Epithelial cell of esophagus (primary cell): Measurements from ENCODE around the gene OR4D11.
A peak's percentile ranks its signal among the peaks of the same experiment; 100 is the strongest.

Experiments used
- DNase-seq: peaks from one replicate; pipeline ENCODE4 v3.0.0; 2010; ENCODE audit warnings: low read depth
- H3K4me3 ChIP-seq: 2 replicates; pipeline ENCODE4 v1.5.1; 2011; ENCODE audit warnings: mild to moderate bottlenecking, low read length, control low read depth
- TF ChIP-seq, protein P1 (sequence below): IDR thresholded peaks from 2 replicates; pipeline ENCODE4 v1.5.1; 2011; ENCODE audit warnings: low read depth, mild to moderate bottlenecking, low read length, control low read depth, inconsistent platforms; ENCODE audit not compliant: insufficient read depth; ENCODE audit errors: missing control alignments

The OR4D11 gene

DNA sequence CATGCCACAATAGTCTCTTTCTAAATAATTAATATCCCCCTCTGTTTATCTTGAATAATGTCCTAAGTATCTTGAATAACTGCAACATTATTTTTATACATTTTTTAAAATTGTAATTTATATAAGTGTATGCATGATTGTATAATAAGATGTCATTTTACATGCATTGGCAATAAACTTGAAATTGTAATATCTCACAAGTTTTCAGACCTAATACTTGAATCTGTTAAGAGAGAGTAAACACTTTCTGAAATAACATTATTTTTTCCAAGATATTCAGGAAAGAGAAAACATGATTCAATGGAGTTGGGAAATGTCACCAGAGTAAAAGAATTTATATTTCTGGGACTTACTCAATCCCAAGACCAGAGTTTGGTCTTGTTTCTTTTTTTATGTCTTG lies at the start of gene OR4D11:
TSS of gene OR4D11 (plus strand) at position 301 of the 400 bp plus-strand sequence. CDS start at position 301, 0 bp downstream.
- TF ChIP-seq, protein P1, sequence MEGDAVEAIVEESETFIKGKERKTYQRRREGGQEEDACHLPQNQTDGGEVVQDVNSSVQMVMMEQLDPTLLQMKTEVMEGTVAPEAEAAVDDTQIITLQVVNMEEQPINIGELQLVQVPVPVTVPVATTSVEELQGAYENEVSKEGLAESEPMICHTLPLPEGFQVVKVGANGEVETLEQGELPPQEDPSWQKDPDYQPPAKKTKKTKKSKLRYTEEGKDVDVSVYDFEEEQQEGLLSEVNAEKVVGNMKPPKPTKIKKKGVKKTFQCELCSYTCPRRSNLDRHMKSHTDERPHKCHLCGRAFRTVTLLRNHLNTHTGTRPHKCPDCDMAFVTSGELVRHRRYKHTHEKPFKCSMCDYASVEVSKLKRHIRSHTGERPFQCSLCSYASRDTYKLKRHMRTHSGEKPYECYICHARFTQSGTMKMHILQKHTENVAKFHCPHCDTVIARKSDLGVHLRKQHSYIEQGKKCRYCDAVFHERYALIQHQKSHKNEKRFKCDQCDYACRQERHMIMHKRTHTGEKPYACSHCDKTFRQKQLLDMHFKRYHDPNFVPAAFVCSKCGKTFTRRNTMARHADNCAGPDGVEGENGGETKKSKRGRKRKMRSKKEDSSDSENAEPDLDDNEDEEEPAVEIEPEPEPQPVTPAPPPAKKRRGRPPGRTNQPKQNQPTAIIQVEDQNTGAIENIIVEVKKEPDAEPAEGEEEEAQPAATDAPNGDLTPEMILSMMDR: no peak
- no peak for DNase-seq
- H3K4me3 ChIP-seq: no peak within 1 kb of the TSS

DNA sequence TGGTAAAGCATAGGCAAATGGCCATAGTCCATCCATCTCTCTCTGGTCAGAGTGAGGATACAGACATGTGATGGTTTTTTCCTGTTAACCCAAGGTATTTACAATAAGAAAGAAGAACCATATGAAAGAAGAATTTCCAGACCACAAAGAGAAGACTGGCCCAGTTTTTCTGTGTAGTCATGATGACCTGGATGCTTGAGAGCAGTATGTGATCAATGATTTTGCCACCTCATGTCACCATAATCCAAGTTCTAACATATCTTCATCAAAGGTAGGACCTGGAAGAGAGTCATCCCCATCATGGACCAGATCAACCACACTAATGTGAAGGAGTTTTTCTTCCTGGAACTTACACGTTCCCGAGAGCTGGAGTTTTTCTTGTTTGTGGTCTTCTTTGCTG lies 46.7 kb upstream of the OR4D11 start, which contains the start of gene OR4D6:
TSS of gene OR4D6 (plus strand) at position 301 of the 400 bp plus-strand sequence. CDS start at position 301, 0 bp downstream.
- TF ChIP-seq, protein P1: no peak
- no peak within 1 kb of the TSS for H3K4me3 ChIP-seq
- DNase-seq: no peak

DNA sequence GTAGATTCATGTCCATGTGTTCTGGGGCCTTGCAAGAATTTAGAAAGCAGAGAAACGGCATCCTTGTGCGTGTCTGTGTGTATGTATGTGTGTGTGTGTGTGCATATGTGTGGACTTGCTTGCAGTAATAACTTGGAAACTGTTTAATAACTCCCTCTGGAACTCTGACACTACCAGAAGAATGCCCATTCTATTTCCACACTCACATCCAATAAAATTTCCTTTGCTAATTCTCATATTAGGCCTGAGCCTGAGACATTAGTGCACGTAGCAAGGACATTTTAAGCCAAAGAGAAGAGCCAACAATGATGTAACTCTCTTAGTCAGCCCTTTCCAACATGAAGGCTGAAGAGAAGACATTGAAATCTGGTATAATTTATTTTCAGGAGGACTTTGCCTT lies 43.5 kb upstream of the OR4D11 start:
- TF ChIP-seq, protein P1: no peak
- H3K4me3 ChIP-seq: no peak overlapping the region
- no peak for DNase-seq

DNA sequence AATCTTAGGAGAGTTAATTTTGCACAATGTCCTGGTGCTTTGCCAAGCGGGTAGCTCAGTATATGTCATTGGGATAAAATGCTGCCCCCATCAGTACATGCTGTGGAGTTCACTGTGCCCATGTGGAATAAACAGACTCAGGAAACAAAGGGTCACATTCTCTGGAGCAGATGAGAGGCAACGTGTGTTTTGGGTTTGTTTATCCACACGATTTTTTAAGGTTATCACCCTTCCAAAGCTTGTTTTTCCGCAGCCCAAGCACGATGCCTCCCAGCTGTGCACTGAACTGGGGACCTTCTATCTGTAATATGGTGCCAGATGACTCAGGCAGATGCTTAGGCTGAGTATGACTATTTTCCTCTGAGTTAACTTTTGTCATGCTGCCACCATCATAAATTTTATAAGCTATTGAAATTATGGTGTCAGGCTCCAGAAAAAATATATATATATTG lies 40.2 kb upstream of the OR4D11 start:
- H3K4me3 ChIP-seq: no peak overlapping the region
- TF ChIP-seq, protein P1: no peak
- no peak for DNase-seq

DNA sequence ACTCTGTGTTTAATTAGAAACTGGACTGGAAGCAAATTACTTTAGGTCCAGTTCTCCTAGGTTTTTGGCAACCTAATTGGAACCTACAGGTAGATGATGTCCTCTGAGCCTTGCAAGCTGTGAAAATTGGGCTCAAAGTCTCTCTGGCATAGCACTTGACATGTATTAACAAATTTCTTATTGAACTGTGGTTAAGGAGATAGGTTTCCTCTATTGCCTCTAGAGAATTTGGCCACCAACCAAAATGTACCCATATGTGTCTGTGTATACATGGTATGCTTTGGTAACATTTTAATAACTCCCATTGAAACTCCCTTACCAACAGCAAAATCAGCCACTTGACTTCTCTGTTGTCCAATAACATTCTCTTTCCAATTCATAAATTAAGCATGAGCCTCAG lies 30.4 kb upstream of the OR4D11 start, which contains the start of gene OR4D10:
TSS of gene OR4D10 (plus strand) at position 301 of the 400 bp plus-strand sequence. CDS start 4,115 bp downstream, outside the sequence.
- no peak for DNase-seq
- no peak within 1 kb of the TSS for H3K4me3 ChIP-seq
- TF ChIP-seq, protein P1: no peak

DNA sequence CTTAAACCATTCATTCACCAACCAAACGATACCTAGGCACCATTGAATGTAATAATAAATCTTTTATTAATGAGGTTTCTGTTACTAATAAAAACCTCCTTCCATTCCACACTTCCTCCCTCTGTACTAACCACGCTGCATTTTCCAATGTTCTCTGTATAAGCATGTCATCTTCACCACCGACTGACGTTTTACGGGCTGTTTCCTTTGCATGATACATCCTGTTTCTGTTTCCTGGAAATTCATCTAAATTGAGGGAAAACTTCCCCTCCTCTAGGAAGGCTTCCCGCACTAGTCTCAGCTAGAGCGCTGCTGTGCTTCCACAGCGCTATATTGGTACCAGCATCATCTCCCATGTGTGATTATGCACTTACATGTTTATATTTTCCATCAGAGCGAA lies 28.2 kb upstream of the OR4D11 start:
- TF ChIP-seq, protein P1: no peak
- H3K4me3 ChIP-seq: no peak overlapping the region
- DNase-seq: no peak

DNA sequence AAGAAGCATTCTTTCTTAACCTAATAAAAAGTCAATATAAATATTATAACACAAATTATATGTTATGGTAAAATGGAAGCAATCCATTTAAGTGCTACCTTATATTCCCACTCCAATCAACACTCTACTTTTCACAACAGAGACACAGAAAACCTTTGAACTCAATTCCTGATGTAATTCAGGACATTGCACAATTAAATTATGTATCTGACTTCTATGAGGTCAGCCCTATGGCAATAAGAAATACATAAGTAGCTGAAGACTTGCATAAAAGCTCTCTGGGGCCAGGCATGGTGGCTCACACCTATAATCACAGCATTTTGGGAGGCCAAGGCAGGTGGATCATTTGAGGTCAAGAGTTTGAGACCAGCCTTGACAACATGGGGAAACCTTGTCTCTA lies 23.5 kb upstream of the OR4D11 start:
- TF ChIP-seq, protein P1: no peak
- peak; percentile 2 for DNase-seq
- no peak overlapping the region for H3K4me3 ChIP-seq
